DOHH2 (cell line): ENCODE measurements around the gene AADACL2.

Experiments used
- H3F3A ChIP-seq: fragments of 200-600 bp; sonication (generic), shearing (Covaris generic); 2 replicates; pipeline ENCODE4 v1.6.0; 2016; ENCODE audit warnings: antibody characterized with exemption, mild to moderate bottlenecking; ENCODE audit not compliant: control insufficient read depth, insufficient read depth
- H3K27ac ChIP-seq: fragments of 200-600 bp; sonication (generic); 2 replicates; pipeline ENCODE4 v1.5.1; 2014; ENCODE audit warnings: low read depth, mild to moderate bottlenecking, low read length, moderate library complexity
- H3K27me3 ChIP-seq: fragments of 200-600 bp; sonication (generic); 2 replicates; pipeline ENCODE4 v1.6.1; 2014; ENCODE audit warnings: mild to moderate bottlenecking, low read length, mixed read lengths; ENCODE audit not compliant: control insufficient read depth
- H3K36me3 ChIP-seq: fragments of 200-600 bp; sonication (generic); 2 replicates; pipeline ENCODE4 v1.6.1; 2014; ENCODE audit warnings: mild to moderate bottlenecking, low read length, moderate library complexity, mixed read lengths; ENCODE audit not compliant: control insufficient read depth
- H3K4me1 ChIP-seq: fragments of 200-600 bp; sonication (generic); 2 replicates; pipeline ENCODE4 v1.6.1; 2014; ENCODE audit warnings: mild to moderate bottlenecking, low read length, mixed read lengths; ENCODE audit not compliant: control insufficient read depth
- H3K4me2 ChIP-seq: fragments of 200-600 bp; sonication (generic); 2 replicates; pipeline ENCODE4 v1.6.0; 2014; ENCODE audit warnings: mild to moderate bottlenecking, low read length, moderate library complexity
- H3K4me3 ChIP-seq: fragments of 200-600 bp; sonication (generic); 2 replicates; pipeline ENCODE4 v1.5.1; 2014; ENCODE audit warnings: mild to moderate bottlenecking, low read length, mixed read lengths
- H3K79me2 ChIP-seq: fragments of 200-600 bp; sonication (generic); 2 replicates; pipeline ENCODE4 v1.6.1; 2014; ENCODE audit warnings: mild to moderate bottlenecking, low read length, mixed read lengths; ENCODE audit not compliant: control insufficient read depth
- H3K9me2 ChIP-seq: fragments of 200-600 bp; sonication (generic); replicated peaks from 2 replicates; pipeline ENCODE4 v1.6.1; 2014; ENCODE audit warnings: mild to moderate bottlenecking, low read length, mixed read lengths; ENCODE audit not compliant: control insufficient read depth
- H3K9me3 ChIP-seq: fragments of 200-600 bp; sonication (generic); 2 replicates; pipeline ENCODE4 v1.6.1; 2014; ENCODE audit warnings: antibody characterized with exemption, low read length, mixed read lengths; ENCODE audit not compliant: control insufficient read depth, insufficient read depth
- H4K20me1 ChIP-seq: fragments of 200-600 bp; sonication (generic); 2 replicates; pipeline ENCODE4 v1.6.0; 2014; ENCODE audit warnings: low read depth, mild to moderate bottlenecking, antibody characterized with exemption, low read length, moderate library complexity; ENCODE audit not compliant: control insufficient read depth, insufficient read depth
- CTCF ChIP-seq: fragments of 200-600 bp; sonication (generic); IDR thresholded peaks from one replicate; pipeline ENCODE4 v1.5.1; 2014; ENCODE audit warnings: antibody characterized with exemption, mild to moderate bottlenecking, low read depth, low read length; ENCODE audit not compliant: poor library complexity, severe bottlenecking
- EZH2phosphoT487 ChIP-seq: fragments of 200-600 bp; sonication (generic); IDR thresholded peaks from 2 replicates; pipeline ENCODE4 v1.6.1; 2017; ENCODE audit warnings: borderline replicate concordance, mild to moderate bottlenecking, antibody characterized with exemption, low read length, moderate library complexity, mixed read lengths

Gene AADACL2

GRCh38 chr3:151740581-151740980 is 6.9 kb downstream of the AADACL2 start:
- H3K4me2 ChIP-seq, result no peak overlapping the region
- no peak for TF ChIP-seq CTCF
- TF ChIP-seq EZH2phosphoT487, result no peak

GRCh38 chr3:151743855-151744254 is 10.1 kb downstream of the AADACL2 start:
- Histone ChIP-seq H3K9me3 (no peaks in the 10 kb centered on the region), H3F3A (no peaks in the 10 kb centered on the region), H3K4me3 (no peak overlapping the region), H3K79me2 (no peaks in the 10 kb centered on the region), H4K20me1 (no peaks in the 10 kb centered on the region), H3K4me1 (no peaks in the 10 kb centered on the region), H3K27me3 (no peaks in the 10 kb centered on the region), H3K9me2 (no peaks in the 10 kb centered on the region), H3K36me3 (no peaks in the 10 kb centered on the region), H3K27ac (no peak overlapping the region), H3K4me2 (no peak overlapping the region)
- TF ChIP-seq EZH2phosphoT487 (no peak), CTCF (no peak)

More at GRCh38 chr3:151740581-151740980, 6.9 kb downstream of the AADACL2 start:
- H3K9me2 ChIP-seq, result no peaks in the 10 kb centered on the region
- H3K4me3 ChIP-seq, result no peak overlapping the region
- no peaks in the 10 kb centered on the region for H3K9me3 ChIP-seq
- no peaks in the 10 kb centered on the region for H4K20me1 ChIP-seq
- no peaks in the 10 kb centered on the region for H3K79me2 ChIP-seq
- no peak overlapping the region for H3K27ac ChIP-seq
- no peaks in the 10 kb centered on the region for H3K4me1 ChIP-seq
- H3K27me3 ChIP-seq, result no peaks in the 10 kb centered on the region
- no peaks in the 10 kb centered on the region for H3K36me3 ChIP-seq
- H3F3A ChIP-seq, result no peaks in the 10 kb centered on the region

DNA sequence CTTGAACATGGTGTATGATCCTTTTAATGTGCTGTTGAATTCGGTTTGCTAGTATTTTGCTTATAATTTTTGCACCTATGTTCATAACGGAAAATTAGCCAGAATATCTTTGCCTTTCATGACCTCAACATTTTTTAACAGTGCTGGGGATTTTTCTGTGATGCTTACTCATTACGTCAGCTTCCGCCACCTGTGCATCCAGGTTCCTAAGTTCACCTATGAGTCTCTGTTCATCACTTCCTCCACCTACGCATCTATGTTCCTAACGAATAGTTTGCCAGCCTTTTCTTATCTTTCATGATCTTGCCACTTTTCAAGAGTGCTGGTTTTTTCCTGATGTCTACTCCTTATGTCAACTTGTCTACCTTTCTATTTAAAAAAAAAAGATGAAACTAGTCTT is 16.5 kb downstream of the AADACL2 start:
- H3F3A ChIP-seq, result no peaks in the 10 kb centered on the region
- no peaks in the 10 kb centered on the region for H3K4me1 ChIP-seq
- no peaks in the 10 kb centered on the region for H3K27me3 ChIP-seq
- no peak overlapping the region for H3K27ac ChIP-seq
- H3K36me3 ChIP-seq, result no peaks in the 10 kb centered on the region
- TF ChIP-seq CTCF, result no peak
- no peak for TF ChIP-seq EZH2phosphoT487
- H3K9me2 ChIP-seq, result no peaks in the 10 kb centered on the region
- no peaks in the 10 kb centered on the region for H4K20me1 ChIP-seq
- no peaks in the 10 kb centered on the region for H3K79me2 ChIP-seq
- H3K4me3 ChIP-seq, result no peak overlapping the region
- no peaks in the 10 kb centered on the region for H3K9me3 ChIP-seq
- no peak overlapping the region for H3K4me2 ChIP-seq

GRCh38 chr3:151750678-151751077 is 17.0 kb downstream of the AADACL2 start:
- Histone ChIP-seq H3K36me3 (no peaks in the 10 kb centered on the region), H3K9me2 (no peaks in the 10 kb centered on the region), H3F3A (no peaks in the 10 kb centered on the region), H3K27me3 (no peaks in the 10 kb centered on the region), H4K20me1 (no peaks in the 10 kb centered on the region), H3K4me1 (no peaks in the 10 kb centered on the region), H3K4me2 (no peak overlapping the region), H3K27ac (no peak overlapping the region), H3K9me3 (no peaks in the 10 kb centered on the region), H3K79me2 (no peaks in the 10 kb centered on the region), H3K4me3 (no peak overlapping the region)
- TF ChIP-seq EZH2phosphoT487, result no peak
- no peak for TF ChIP-seq CTCF
